K562 (cell line): ENCODE data around the gene NPVF. TPM values are rescaled to one million over a fixed set of nuclear protein-coding genes. Genes with fewer than 3 reads are reported as not detected.

Source experiments
- ATF1 ChIP-seq, 2 experiments: fragments of 450-650 bp in 1 of 2; IDR thresholded peaks; 2 replicates each; pipeline ENCODE4 v1.6.1; 2016; ENCODE audit warnings: missing compliant biosample characterization in 1 of 2, missing genetic modification characterization in 1 of 2
- ELF1 ChIP-seq: fragments of 200-800 bp; sonication (Bioruptor generic); IDR thresholded peaks from 2 replicates; pipeline ENCODE4 v1.6.1; 2016; ENCODE audit warnings: missing genetic modification characterization, missing compliant biosample characterization
- HNRNPLL ChIP-seq: fragments of 200-400 bp; formaldehyde crosslinking; IDR thresholded peaks from 2 replicates; pipeline ENCODE4 v1.6.1; 2017; ENCODE audit warnings: low read length, low read depth, mild to moderate bottlenecking; ENCODE audit not compliant: poor library complexity, severe bottlenecking
- MEF2D ChIP-seq: conservative IDR thresholded peaks from 2 replicates; pipeline ENCODE4 v1.6.1; 2016; ENCODE audit warnings: low read depth, missing genetic modification characterization, missing compliant biosample characterization
- TAF9B ChIP-seq: fragments of 450-650 bp; IDR thresholded peaks from 2 replicates; pipeline ENCODE4 v1.6.1; 2018; ENCODE audit warnings: mild to moderate bottlenecking; ENCODE audit not compliant: partially characterized antibody
- ZNF57 ChIP-seq: fragments of 450-650 bp; formaldehyde crosslinking; IDR thresholded peaks from 2 replicates; pipeline ENCODE4 v1.4.0; 2020; ENCODE audit warnings: mild to moderate bottlenecking, moderate library complexity
- polyA plus RNA-seq, 8 experiments: library from polyadenylated mRNA; depleted of rRNA in 4 of 8; stranded (reverse) in 5 of 8; unstranded in 3 of 8; fragments of >200 nt; fragmentation: Nextera tagmentation in 2 of 8; fragmentation: Illumina TruSeq in 1 of 8; extraction: Ambion mirVana in 2 of 8; extraction: Trizol in 1 of 8; gene quantifications; 2 replicates each; pipeline versions ENCODE4 v1.2.1 to v1.2.3, GENCODE V29; 2011 to 2014; ENCODE audit warnings: inconsistent platforms in 1 of 8, missing spikeins in 1 of 8
- total RNA-seq, 7 experiments: library from RNA; depleted of rRNA in 6 of 7; stranded (reverse); fragments of >200 nt in 6 of 7; fragmentation: Illumina TruSeq in 2 of 7; extraction: Trizol in 2 of 7; gene quantifications; 2 replicates each; pipeline versions ENCODE4 v1.2.1 to v1.2.3, GENCODE V29; 2011 to 2021; ENCODE audit warnings: low replicate concordance in 1 of 7
- TF ChIP-seq, protein P1 (sequence below): fragments of 450-650 bp; IDR thresholded peaks from 2 replicates; pipeline ENCODE4 v1.6.1; 2016; ENCODE audit warnings: mild to moderate bottlenecking, moderate library complexity
- TF ChIP-seq, protein P2 (sequence below): fragments of 450-650 bp; conservative IDR thresholded peaks from 2 replicates; pipeline ENCODE4 v1.6.1; 2016; ENCODE audit warnings: missing genetic modification characterization, low read depth, mild to moderate bottlenecking, control low read depth, missing compliant biosample characterization
- TF ChIP-seq, protein P3 (sequence below), 2 experiments: fragments of 450-650 bp in 1 of 2; IDR thresholded peaks; 2 replicates each; pipeline ENCODE4 v1.6.1; 2011 to 2017; ENCODE audit warnings: low read depth in 2 of 2, antibody characterized with exemption in 1 of 2, borderline replicate concordance in 1 of 2, low read length in 1 of 2, mild to moderate bottlenecking in 1 of 2, mixed read lengths in 1 of 2; ENCODE audit not compliant: control insufficient read depth in 1 of 2

Gene NPVF
- total and polyA plus RNA-seq, 9 of the 15 experiments (the other 6 are each of a cell fraction or from before 2014, with no cell fraction given) = not detected

DNA sequence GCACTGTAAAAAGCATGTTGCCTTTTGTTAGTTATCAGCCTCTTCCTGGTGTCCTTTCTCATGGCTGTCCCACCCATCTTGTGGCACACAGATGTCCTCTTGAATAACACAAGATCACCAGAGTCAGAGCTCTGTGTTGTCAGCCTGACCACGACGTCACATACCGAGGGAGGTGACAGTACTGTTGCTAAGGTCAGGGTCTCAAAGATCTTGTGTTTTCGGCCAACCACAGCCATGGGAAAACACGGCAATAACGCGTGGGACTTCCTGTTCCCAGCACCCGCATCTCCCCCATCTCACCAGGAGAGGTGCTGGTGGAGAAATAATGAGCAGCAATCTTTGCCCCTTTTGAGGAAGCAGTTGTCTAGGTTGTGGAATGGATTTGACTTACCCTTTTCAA lies 40.4 kb downstream of the NPVF start (continued):
- TF ChIP-seq, protein P1, sequence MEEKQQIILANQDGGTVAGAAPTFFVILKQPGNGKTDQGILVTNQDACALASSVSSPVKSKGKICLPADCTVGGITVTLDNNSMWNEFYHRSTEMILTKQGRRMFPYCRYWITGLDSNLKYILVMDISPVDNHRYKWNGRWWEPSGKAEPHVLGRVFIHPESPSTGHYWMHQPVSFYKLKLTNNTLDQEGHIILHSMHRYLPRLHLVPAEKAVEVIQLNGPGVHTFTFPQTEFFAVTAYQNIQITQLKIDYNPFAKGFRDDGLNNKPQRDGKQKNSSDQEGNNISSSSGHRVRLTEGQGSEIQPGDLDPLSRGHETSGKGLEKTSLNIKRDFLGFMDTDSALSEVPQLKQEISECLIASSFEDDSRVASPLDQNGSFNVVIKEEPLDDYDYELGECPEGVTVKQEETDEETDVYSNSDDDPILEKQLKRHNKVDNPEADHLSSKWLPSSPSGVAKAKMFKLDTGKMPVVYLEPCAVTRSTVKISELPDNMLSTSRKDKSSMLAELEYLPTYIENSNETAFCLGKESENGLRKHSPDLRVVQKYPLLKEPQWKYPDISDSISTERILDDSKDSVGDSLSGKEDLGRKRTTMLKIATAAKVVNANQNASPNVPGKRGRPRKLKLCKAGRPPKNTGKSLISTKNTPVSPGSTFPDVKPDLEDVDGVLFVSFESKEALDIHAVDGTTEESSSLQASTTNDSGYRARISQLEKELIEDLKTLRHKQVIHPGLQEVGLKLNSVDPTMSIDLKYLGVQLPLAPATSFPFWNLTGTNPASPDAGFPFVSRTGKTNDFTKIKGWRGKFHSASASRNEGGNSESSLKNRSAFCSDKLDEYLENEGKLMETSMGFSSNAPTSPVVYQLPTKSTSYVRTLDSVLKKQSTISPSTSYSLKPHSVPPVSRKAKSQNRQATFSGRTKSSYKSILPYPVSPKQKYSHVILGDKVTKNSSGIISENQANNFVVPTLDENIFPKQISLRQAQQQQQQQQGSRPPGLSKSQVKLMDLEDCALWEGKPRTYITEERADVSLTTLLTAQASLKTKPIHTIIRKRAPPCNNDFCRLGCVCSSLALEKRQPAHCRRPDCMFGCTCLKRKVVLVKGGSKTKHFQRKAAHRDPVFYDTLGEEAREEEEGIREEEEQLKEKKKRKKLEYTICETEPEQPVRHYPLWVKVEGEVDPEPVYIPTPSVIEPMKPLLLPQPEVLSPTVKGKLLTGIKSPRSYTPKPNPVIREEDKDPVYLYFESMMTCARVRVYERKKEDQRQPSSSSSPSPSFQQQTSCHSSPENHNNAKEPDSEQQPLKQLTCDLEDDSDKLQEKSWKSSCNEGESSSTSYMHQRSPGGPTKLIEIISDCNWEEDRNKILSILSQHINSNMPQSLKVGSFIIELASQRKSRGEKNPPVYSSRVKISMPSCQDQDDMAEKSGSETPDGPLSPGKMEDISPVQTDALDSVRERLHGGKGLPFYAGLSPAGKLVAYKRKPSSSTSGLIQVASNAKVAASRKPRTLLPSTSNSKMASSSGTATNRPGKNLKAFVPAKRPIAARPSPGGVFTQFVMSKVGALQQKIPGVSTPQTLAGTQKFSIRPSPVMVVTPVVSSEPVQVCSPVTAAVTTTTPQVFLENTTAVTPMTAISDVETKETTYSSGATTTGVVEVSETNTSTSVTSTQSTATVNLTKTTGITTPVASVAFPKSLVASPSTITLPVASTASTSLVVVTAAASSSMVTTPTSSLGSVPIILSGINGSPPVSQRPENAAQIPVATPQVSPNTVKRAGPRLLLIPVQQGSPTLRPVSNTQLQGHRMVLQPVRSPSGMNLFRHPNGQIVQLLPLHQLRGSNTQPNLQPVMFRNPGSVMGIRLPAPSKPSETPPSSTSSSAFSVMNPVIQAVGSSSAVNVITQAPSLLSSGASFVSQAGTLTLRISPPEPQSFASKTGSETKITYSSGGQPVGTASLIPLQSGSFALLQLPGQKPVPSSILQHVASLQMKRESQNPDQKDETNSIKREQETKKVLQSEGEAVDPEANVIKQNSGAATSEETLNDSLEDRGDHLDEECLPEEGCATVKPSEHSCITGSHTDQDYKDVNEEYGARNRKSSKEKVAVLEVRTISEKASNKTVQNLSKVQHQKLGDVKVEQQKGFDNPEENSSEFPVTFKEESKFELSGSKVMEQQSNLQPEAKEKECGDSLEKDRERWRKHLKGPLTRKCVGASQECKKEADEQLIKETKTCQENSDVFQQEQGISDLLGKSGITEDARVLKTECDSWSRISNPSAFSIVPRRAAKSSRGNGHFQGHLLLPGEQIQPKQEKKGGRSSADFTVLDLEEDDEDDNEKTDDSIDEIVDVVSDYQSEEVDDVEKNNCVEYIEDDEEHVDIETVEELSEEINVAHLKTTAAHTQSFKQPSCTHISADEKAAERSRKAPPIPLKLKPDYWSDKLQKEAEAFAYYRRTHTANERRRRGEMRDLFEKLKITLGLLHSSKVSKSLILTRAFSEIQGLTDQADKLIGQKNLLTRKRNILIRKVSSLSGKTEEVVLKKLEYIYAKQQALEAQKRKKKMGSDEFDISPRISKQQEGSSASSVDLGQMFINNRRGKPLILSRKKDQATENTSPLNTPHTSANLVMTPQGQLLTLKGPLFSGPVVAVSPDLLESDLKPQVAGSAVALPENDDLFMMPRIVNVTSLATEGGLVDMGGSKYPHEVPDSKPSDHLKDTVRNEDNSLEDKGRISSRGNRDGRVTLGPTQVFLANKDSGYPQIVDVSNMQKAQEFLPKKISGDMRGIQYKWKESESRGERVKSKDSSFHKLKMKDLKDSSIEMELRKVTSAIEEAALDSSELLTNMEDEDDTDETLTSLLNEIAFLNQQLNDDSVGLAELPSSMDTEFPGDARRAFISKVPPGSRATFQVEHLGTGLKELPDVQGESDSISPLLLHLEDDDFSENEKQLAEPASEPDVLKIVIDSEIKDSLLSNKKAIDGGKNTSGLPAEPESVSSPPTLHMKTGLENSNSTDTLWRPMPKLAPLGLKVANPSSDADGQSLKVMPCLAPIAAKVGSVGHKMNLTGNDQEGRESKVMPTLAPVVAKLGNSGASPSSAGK = no peak
- TF ChIP-seq ELF1 (peak; percentile 34; the same call in 1 of the 2 replicates), ZNF57 (CRISPR knock-in tag) (no peak), TAF9B (no peak), HNRNPLL (no peak), MEF2D (tag) (no peak), ATF1 (CRISPR knock-in tag; IDR thresholded peaks at IDR 0.05) (no peak), ATF1 (tag; IDR thresholded peaks at IDR 0.05) (peak; percentile 38; the same call in 1 of the 2 replicates)
- TF ChIP-seq, protein P2, sequence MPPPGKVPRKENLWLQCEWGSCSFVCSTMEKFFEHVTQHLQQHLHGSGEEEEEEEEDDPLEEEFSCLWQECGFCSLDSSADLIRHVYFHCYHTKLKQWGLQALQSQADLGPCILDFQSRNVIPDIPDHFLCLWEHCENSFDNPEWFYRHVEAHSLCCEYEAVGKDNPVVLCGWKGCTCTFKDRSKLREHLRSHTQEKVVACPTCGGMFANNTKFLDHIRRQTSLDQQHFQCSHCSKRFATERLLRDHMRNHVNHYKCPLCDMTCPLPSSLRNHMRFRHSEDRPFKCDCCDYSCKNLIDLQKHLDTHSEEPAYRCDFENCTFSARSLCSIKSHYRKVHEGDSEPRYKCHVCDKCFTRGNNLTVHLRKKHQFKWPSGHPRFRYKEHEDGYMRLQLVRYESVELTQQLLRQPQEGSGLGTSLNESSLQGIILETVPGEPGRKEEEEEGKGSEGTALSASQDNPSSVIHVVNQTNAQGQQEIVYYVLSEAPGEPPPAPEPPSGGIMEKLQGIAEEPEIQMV = no peak
- TF ChIP-seq, protein P3, sequence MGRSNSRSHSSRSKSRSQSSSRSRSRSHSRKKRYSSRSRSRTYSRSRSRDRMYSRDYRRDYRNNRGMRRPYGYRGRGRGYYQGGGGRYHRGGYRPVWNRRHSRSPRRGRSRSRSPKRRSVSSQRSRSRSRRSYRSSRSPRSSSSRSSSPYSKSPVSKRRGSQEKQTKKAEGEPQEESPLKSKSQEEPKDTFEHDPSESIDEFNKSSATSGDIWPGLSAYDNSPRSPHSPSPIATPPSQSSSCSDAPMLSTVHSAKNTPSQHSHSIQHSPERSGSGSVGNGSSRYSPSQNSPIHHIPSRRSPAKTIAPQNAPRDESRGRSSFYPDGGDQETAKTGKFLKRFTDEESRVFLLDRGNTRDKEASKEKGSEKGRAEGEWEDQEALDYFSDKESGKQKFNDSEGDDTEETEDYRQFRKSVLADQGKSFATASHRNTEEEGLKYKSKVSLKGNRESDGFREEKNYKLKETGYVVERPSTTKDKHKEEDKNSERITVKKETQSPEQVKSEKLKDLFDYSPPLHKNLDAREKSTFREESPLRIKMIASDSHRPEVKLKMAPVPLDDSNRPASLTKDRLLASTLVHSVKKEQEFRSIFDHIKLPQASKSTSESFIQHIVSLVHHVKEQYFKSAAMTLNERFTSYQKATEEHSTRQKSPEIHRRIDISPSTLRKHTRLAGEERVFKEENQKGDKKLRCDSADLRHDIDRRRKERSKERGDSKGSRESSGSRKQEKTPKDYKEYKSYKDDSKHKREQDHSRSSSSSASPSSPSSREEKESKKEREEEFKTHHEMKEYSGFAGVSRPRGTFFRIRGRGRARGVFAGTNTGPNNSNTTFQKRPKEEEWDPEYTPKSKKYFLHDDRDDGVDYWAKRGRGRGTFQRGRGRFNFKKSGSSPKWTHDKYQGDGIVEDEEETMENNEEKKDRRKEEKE (IDR thresholded peaks at IDR 0.05; ENCODE audit: borderline replicate concordance in 1 of 2, control insufficient read depth in 1 of 2, low read depth in 2 of 2, low read length in 1 of 2) = no peak
